Thyroid gland (tissue), 4 donors: ENCODE data around the gene TMEM131.

ENCODE experiments used
- CTCF ChIP-seq, 6 experiments: fragments of 200-600 bp in 3 of 6; fragments of 450-650 bp in 3 of 6; sonication (generic) in 3 of 6; IDR thresholded peaks; one replicate each; pipeline ENCODE4 v1.5.1; 2016 to 2019; ENCODE audit warnings: antibody characterized with exemption in 6 of 6, mild to moderate bottlenecking in 2 of 6, inconsistent platforms in 1 of 6, moderate library complexity in 1 of 6
- POLR2A ChIP-seq, 2 donors: fragments of 450-650 bp; IDR thresholded peaks; one replicate each; pipeline ENCODE4 v1.6.1; 2017; ENCODE audit warnings: antibody characterized with exemption in 2 of 2, mild to moderate bottlenecking in 2 of 2, moderate library complexity in 1 of 2

- TF ChIP-seq CTCF (IDR thresholded peaks at IDR 0.05) (no peak), POLR2A (IDR thresholded peaks at IDR 0.05) (no peak)
Observed at GRCh38 chr2:97723156-97724072, 272.3 kb downstream of the TMEM131 start.
